Loucy (cell line): ENCODE data around the gene ISCU.

Experiments
- CTCF ChIP-seq: fragments of 200-600 bp; sonication (generic); conservative IDR thresholded peaks from 2 replicates; pipeline ENCODE4 v1.5.1; 2014; ENCODE audit warnings: mild to moderate bottlenecking, antibody characterized with exemption, low read length
- EZH2phosphoT487 ChIP-seq: fragments of 200-600 bp; IDR thresholded peaks from 2 replicates; pipeline ENCODE4 v1.6.1; 2018; ENCODE audit warnings: antibody characterized with exemption, mild to moderate bottlenecking, moderate library complexity, borderline replicate concordance

GRCh38 chr12:108589028-108589839, 26.8 kb downstream of the ISCU start:
- TF ChIP-seq CTCF: no peak
- no peak for TF ChIP-seq EZH2phosphoT487
